Measurements from ENCODE around the gene LMO4. TPM values are rescaled to one million over a fixed set of nuclear protein-coding genes. Genes with fewer than 3 reads are reported as not detected.

The LMO4 gene
- total and polyA plus RNA-seq, 10 of the 15 experiments (the other 5 are each of a cell fraction or from before 2014, with no cell fraction given): 3.8 to 76.6 (median 20.7) TPM

GRCh38 chr1:87300628-87301027 is 28.1 kb upstream of the LMO4 start:
- Histone ChIP-seq H3K9me3 (replicated peaks; ENCODE audit: control insufficient read depth, insufficient read depth, low read length) (no peaks in the 10 kb centered on the region; the same call in 2 of the 3 replicates), H3K36me3 (ENCODE audit: control insufficient read depth in 2 of 2, insufficient read depth in 2 of 2, low read length in 1 of 2) (no peaks in the 10 kb centered on the region), H3K79me2 (ENCODE audit: control insufficient read depth, insufficient read depth, low read length) (no peaks in the 10 kb centered on the region), H3K9ac (ENCODE audit: control insufficient read depth, insufficient read depth, low read length) (no peak overlapping the region), H3K27ac (ENCODE audit: control insufficient read depth, insufficient read depth) (no peak overlapping the region), H3K27me3 (replicated peaks in 1 of 2; ENCODE audit: control insufficient read depth in 2 of 2, insufficient read depth in 2 of 2, low read length in 1 of 2) (no peaks in the 10 kb centered on the region), H2AFZ (ENCODE audit: control insufficient read depth, low read depth, low read length) (no peak overlapping the region), H3K4me1 (ENCODE audit: control insufficient read depth, insufficient read depth, low read length) (no peaks in the 10 kb centered on the region), H3K4me3 (no peak overlapping the region), H3K4me2 (ENCODE audit: control insufficient read depth, insufficient read depth) (no peak overlapping the region), H4K20me1 (ENCODE audit: control insufficient read depth, insufficient read depth) (no peaks in the 10 kb centered on the region)
- in situ Hi-C loops (cut with MboI): no loop called here
- TF ChIP-seq STAT3 (IDR thresholded peaks at IDR 0.05; ENCODE audit: low read depth, low read length) (no peak), PAX8 (IDR thresholded peaks at IDR 0.05) (no peak), ATF7 (IDR thresholded peaks at IDR 0.05; ENCODE audit: low read depth) (no peak), NFIC (IDR thresholded peaks at IDR 0.05; ENCODE audit: low read depth, low read length) (no peak), SUPT20H (IDR thresholded peaks at IDR 0.05; ENCODE audit: borderline replicate concordance, control insufficient read depth, low read depth, low read length) (no peak), ASH2L (IDR thresholded peaks at IDR 0.05; ENCODE audit: borderline replicate concordance, low read depth) (no peak), CEBPB (IDR thresholded peaks at IDR 0.05; ENCODE audit: borderline replicate concordance in 1 of 2, low read depth in 2 of 2, low read length in 2 of 2) (no peak), CUX1 (IDR thresholded peaks at IDR 0.05; ENCODE audit: insufficient replicate concordance, low read depth, low read length) (no peak), CBX5 (IDR thresholded peaks at IDR 0.05; ENCODE audit: low read depth) (no peak), SP1 (IDR thresholded peaks at IDR 0.05; ENCODE audit: low read depth, low read length) (no peak), POLR2AphosphoS2 (IDR thresholded peaks at IDR 0.05; ENCODE audit: low read depth, low read length) (no peak), ZNF217 (IDR thresholded peaks at IDR 0.05) (no peak), GABPA (IDR thresholded peaks at IDR 0.05; ENCODE audit: low read depth) (no peak), CREM (IDR thresholded peaks at IDR 0.05; ENCODE audit: low read depth) (no peak)
- WGBS (ENCODE audit: insufficient coverage, insufficient replicate concordance, low lambda C conversion rate, missing lambda C conversion rate): 46% methylated on average over 8 of the region's 8 CpGs
- BruUV-seq (replicated peaks): no TSS peak
- ChIA-PET CTCF (no interaction called here), RAD21 (ENCODE audit: unreplicated experiment) (no interaction called here), POLR2A (no interaction called here), SMC1A (ENCODE audit: uncharacterized antibody, unreplicated experiment) (interaction anchor here (0.6 kb wide), 1 partner anchor 212 kb away, joined by 4 read pairs; no protein-coding TSS in a partner anchor)
- DNase-seq (ENCODE audit: low read depth, low spot score): no peak
- no peak for ATAC-seq
- FAIRE-seq: no peak
- intact Hi-C loops (cut with micrococcal nuclease; ENCODE audit: unreplicated experiment): no loop called here
